ENCODE results near the gene EPX.

DNA sequence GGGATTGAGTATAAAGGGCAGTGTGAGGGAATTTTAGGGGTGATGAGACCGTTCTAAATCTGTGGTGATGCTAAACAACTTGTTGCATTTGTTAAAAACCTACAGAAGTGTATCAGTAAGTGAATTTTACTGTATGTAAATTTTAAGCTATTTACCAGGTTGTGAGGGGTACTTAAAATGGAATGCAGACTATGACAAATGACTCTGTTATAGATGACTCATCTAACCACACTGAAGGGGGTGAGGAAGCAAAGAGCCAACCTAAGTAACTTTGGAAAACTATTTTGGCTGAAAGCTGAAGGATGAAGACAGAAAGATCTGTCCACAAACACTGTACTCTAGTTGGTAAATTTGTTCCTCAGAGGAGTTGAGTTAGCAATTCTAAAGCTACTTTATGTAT, 31.8 kb downstream of the EPX start:
- TF ChIP-seq FOXM1 (IDR thresholded peaks at IDR 0.05; ENCODE audit: borderline replicate concordance, low read depth): no peak
- TF ChIP-seq TAF1 (IDR thresholded peaks at IDR 0.05; ENCODE audit: low read depth): no peak
- TF ChIP-seq EP300 (IDR thresholded peaks at IDR 0.05; ENCODE audit: borderline replicate concordance): no peak
- TF ChIP-seq, protein P1, sequence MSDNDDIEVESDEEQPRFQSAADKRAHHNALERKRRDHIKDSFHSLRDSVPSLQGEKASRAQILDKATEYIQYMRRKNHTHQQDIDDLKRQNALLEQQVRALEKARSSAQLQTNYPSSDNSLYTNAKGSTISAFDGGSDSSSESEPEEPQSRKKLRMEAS (IDR thresholded peaks at IDR 0.05): no peak
- TF ChIP-seq EGR1 (IDR thresholded peaks at IDR 0.05): no peak
- TF ChIP-seq, protein P2, sequence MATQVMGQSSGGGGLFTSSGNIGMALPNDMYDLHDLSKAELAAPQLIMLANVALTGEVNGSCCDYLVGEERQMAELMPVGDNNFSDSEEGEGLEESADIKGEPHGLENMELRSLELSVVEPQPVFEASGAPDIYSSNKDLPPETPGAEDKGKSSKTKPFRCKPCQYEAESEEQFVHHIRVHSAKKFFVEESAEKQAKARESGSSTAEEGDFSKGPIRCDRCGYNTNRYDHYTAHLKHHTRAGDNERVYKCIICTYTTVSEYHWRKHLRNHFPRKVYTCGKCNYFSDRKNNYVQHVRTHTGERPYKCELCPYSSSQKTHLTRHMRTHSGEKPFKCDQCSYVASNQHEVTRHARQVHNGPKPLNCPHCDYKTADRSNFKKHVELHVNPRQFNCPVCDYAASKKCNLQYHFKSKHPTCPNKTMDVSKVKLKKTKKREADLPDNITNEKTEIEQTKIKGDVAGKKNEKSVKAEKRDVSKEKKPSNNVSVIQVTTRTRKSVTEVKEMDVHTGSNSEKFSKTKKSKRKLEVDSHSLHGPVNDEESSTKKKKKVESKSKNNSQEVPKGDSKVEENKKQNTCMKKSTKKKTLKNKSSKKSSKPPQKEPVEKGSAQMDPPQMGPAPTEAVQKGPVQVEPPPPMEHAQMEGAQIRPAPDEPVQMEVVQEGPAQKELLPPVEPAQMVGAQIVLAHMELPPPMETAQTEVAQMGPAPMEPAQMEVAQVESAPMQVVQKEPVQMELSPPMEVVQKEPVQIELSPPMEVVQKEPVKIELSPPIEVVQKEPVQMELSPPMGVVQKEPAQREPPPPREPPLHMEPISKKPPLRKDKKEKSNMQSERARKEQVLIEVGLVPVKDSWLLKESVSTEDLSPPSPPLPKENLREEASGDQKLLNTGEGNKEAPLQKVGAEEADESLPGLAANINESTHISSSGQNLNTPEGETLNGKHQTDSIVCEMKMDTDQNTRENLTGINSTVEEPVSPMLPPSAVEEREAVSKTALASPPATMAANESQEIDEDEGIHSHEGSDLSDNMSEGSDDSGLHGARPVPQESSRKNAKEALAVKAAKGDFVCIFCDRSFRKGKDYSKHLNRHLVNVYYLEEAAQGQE (IDR thresholded peaks at IDR 0.05; ENCODE audit: low read depth): no peak
- TF ChIP-seq RAD21 (IDR thresholded peaks at IDR 0.05; ENCODE audit: low read depth): no peak
- no peak for TF ChIP-seq NFIC (IDR thresholded peaks at IDR 0.05)
- no peak for TF ChIP-seq YY1 (IDR thresholded peaks at IDR 0.05; ENCODE audit: low read depth)
- TF ChIP-seq CREB1 (IDR thresholded peaks at IDR 0.05; ENCODE audit: low read depth): no peak
- TF ChIP-seq TCF12 (IDR thresholded peaks at IDR 0.05; ENCODE audit: low read depth): no peak
- TF ChIP-seq CEBPB (IDR thresholded peaks at IDR 0.05): no peak
- TF ChIP-seq ZBTB7A (IDR thresholded peaks at IDR 0.05; ENCODE audit: low read depth): no peak

Data from Ishikawa (cell line).